ENCODE data around the gene NXPH1.

DNA sequence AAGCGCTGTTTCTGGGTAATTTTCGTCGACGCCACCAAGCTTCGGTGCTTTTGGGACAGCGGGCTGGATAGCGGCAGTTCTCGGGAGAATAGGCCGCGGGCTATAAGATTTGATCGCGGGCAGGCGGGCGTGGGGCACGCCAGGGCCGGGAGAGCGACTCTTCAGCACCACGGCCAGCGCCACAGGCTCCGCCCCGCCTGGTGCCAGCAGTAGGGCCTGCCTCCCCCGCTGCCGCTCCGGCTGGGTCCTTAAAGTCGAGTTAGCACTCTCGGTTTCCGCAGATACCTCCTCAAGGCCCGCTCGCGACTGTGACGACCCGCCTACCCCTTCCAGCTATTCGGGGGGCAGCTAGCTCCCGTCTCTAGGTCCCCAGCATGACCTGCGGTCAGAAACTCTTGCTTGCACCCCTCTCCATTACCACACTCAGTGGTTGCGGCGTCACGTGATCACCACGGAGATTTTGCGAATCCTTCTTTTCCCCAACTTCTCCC lies 9.4 kb downstream of the NXPH1 start:
- no peak for TF ChIP-seq POLR2AphosphoS5 (IDR thresholded peaks at IDR 0.05)
- TF ChIP-seq, protein P1, sequence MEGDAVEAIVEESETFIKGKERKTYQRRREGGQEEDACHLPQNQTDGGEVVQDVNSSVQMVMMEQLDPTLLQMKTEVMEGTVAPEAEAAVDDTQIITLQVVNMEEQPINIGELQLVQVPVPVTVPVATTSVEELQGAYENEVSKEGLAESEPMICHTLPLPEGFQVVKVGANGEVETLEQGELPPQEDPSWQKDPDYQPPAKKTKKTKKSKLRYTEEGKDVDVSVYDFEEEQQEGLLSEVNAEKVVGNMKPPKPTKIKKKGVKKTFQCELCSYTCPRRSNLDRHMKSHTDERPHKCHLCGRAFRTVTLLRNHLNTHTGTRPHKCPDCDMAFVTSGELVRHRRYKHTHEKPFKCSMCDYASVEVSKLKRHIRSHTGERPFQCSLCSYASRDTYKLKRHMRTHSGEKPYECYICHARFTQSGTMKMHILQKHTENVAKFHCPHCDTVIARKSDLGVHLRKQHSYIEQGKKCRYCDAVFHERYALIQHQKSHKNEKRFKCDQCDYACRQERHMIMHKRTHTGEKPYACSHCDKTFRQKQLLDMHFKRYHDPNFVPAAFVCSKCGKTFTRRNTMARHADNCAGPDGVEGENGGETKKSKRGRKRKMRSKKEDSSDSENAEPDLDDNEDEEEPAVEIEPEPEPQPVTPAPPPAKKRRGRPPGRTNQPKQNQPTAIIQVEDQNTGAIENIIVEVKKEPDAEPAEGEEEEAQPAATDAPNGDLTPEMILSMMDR (IDR thresholded peaks at IDR 0.05), result no peak
- TF ChIP-seq EP300 (IDR thresholded peaks at IDR 0.05), result no peak

Measured in sigmoid colon (tissue), 4 donors.